ENCODE measurements around the gene CKMT1A. TPM values are rescaled to one million over a fixed set of nuclear protein-coding genes. Genes with fewer than 3 reads are reported as not detected.
"Not testable (repeated sequence)": the region's sequence is repeated elsewhere in the genome, so short reads cannot be mapped to it uniquely, and the experiment has no call there.

The CKMT1A gene
- under 1 TPM in 4 of 5 donors, not detected in 1; 0.12 to 0.67 (median 0.34) TPM for polyA plus RNA-seq (ENCODE audit: insufficient read depth in 1 of 5, insufficient read length in 5 of 5, low replicate concordance in 1 of 5)
- long read RNA-seq, donor 1: 0 reads
- long read RNA-seq, donor 2: 0 reads
- long read RNA-seq, donor 3: 0 reads
- long read RNA-seq, donor 4: 0 reads
- long read RNA-seq, donor 5: 0 reads
- long read RNA-seq, donor 6: 0 reads
- long read RNA-seq, donor 7: 0 reads
- long read RNA-seq, donor 8: 0 reads

DNA sequence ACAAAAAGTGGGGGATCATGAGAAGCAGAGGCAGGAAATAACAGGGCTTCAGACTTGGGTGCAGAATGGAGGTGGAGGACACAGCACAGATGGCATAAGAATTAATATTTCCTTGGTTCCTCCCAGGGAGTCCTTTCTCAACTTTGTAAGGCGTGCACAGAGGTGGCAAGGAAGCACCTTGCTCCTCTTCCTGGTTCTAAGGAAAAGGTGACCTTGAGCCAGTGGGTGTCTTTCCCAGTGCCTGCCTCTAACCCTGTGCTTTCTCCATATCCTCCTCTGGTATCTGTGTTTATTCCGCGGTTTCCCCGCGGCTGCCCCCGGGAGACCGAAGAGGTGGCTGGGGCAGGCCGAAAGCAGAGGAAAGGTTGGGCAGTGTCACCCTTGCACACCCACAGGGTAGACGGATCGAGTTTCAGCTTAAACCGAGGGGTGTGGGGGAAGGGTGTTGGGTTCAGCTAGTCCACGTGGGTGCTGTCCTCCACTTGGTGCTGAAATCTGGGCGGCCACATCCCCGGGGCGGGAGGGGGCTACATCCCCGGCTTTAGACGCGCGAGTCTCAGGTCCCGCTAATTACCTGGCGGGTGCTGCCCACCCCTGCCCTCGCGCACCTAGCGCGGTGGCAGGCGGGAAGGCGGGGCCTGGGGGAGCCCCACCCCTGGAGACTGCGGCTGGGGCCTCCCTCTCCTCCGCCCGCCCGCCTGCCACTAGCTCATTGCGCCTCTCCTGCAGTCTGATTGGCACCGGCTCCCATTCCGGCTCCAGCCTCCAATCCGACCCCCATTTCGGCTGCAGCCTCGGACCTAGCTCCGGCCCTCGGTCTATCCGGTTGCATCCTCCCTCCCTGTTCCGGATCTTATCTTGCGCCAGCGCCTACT, at the start of gene CKMT1A:
TSS of gene CKMT1A (plus strand) at position 712 of the 875 bp plus-strand sequence. CDS start 192 bp downstream, outside the sequence.
- DNase-seq: not testable (repeated sequence)

DNA sequence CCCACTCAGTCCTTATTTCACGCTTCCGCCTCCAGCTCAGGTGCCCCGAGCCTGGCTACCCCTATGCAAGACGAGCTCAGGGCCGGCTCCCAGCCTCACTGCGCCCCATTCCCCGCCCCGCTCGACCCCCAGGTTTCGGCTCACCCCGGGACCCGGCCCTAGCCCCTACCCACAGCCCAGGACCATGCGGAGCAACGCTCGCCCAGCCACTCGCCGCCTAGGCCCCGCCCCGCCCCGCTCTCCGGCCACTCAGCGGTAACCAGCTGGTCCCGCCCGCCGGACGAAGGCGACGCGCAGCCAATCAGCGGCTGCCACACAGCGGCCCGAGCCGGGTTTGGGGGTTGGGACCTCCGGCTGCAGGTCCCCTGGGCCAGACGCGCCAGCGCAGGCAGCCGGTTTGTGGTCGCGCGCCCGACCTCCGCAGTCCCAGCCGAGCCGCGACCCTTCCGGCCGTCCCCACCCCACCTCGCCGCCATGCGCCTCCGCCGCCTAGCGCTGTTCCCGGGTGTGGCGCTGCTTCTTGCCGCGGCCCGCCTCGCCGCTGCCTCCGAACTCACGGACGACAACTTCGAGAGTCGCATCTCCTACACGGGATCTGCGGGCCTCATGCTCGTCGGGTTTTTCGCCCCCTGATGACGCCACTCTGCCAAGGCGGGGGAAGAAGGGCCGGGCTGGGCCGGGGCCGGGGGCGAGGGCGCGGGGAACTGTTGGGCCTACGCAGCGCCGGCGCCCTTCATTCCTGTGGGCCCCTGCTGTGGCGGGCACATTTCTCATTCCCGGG, 44.8 kb upstream of the CKMT1A start, which contains the start of gene CATSPER2:
TSS of gene CATSPER2 (minus strand) at position 196 of the 781 bp plus-strand sequence. CDS start 783 bp downstream, outside the sequence.
- DNase-seq: no peak

DNA sequence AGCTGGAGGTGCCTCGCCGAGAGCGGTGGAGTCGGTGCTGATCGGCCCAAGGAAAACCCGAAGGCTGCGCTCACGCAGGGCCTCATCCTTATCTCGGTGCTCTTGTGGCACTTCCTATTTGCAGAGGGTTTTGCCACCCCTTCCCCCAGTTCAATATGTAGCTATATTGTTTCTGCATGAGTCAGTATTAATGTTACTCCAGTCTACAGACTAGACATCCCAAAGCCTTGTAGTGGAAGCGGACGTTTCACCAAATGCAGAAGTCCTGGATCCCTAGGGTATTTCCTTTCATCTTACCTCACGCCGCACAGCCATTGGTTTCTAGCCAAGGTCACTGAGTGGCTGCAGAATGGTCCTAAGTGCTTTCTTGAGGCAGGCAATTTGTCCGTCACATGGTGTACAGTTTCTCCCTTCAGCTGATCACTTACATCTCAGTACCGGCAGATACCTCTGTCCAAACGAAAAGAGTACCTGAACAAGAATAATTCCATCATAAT, 44.2 kb upstream of the CKMT1A start:
- not testable (repeated sequence) for DNase-seq

DNA sequence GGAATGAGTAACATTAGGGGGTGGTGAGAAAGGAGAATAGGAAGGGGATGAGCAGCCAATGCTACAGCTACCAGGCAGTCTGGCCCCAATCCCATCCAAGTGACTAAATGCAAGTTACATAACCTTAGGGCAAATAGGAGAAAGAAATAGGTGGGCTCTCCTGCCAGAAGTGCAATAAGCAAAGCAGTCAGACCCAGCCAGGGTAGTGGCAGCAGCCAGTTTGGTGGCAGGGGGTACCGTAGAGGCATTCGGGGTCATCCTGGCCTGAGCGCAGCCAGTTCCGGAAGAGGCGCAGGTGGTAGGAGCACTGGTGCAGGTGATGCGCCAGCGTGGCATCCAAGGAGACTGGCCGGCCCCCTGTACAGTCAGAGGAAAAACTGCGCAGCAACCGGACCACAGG, 33.9 kb upstream of the CKMT1A start:
- not testable (repeated sequence) for DNase-seq

DNA sequence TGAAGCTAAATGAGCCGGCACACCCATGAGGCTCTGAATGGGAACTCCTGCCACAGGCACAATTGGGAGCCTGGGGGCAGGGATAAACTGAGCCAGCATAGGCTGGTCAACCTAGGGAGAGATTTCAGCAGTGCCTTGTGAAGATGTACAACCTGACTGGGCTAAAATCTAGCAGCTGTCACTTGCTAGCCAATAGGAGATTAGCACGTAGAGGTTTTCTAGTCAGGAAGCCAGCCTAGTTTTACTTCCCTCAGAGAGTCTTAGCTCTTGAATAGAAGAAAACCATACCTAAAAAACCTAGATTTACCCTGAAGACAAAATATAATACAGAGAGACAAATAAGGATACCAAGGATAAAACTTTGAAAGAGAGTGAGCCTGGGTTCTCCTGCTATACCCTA, 31.4 kb upstream of the CKMT1A start:
- not testable (repeated sequence) for DNase-seq

DNA sequence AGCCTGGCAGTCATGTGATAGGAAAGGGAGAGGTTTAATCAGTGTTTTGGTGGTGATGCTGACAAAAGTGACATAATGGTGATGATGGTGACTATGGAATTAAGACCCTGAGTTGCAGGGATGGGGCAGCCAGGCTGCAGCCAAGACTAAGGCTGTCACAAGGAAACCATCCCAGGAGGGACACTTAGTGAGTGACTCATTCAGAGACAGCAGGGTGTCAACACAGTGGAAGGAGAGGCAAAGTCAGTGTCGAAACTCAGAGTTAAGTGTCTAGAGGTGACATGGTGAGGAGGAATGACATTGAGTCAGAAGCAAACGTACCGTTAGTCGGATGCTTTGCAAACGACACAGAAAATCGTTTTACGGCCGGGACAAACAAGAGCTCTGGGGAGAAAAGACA, 30.3 kb upstream of the CKMT1A start:
- DNase-seq: not testable (repeated sequence)

DNA sequence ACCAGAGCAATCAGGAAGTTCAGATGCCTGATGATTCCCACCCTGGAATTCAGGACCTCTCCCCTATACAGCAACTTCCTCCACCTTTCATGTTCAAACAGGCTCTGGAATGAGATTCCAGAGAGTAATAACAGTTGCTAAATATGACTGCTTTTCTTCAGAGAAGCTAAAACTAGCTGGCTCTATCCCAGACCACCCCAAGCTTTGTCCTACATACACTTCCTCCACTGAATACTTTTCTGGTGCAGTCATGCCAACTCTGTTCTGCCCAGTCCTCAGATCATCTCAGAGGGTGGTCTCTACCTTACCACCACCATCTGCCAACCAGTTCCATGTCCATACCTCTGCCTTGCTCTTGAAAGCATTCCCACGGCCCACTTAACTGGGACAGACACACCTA, 27.5 kb upstream of the CKMT1A start:
- not testable (repeated sequence) for DNase-seq

DNA sequence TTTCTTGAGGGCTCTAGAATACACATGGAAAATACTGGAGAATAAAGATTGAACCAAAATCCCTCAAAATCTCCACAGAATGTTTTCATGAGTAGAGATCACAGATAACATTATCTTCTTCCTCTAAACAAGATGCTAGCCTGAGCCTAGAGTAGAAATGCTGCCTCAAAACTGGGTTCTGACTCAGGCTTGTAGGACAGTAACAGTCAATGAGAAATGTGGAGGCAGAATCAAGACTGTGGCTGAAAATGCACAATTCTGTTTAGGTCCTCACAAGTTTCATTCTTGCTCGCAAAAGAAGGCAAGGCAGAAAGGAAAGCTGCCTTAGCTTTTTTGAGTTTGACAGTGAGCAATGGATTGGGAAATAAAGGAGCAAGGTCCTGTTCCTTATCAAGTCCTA, 19.5 kb upstream of the CKMT1A start:
- DNase-seq: not testable (repeated sequence)

DNA sequence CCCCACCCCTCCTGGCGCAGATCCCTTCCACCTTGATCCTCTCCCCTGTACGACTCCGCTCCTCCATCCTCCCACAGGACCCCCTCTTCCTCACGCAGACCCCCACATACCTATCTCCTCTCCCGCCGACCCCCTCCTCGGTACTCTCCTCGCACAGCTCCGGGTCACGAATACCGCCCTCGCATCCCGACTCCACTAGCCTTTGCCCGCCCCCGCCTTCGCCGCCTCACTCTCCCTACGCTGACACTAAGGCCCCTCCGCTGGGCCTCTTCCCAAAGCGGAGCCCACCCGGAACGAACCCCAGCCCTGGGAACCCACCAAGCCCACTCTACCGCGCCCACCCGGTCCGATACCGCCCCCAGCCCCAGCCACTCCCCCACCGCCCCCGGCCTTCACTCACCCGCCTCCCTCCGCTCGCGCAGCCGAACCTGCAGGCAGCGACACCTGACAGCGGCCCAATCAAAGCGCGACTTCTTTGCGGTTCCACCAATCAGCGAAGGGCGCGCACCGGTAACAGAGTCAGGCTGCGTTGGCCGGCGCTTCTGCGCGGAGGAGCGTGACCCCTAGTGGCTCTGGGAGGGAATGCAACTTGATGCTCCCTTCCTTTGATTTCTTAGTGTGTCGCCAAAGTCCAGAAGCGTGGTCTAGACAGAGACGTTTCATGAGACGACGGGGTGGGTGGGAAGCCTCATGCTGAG, 3.9 kb upstream of the CKMT1A start:
- DNase-seq: not testable (repeated sequence)

DNA sequence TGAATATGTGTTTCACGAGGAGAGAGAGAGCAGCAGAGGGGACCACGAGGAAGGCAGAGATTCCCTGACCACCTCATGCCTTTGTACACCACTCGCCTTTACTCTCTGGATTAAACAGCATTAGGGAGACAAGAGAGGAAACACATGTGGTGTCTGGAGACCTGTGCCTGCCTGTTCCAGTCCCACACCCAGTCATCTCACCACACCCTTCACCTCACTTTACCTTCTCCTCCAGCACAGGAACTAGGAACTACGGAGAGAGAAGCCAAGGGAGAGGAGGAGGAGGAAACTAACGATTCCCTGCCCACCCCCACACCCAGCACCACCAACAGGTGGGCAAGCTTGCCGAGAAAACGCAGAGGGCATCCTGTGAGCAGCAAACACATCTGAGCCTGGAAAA, 980 bp upstream of the CKMT1A start:
- DNase-seq: not testable (repeated sequence)

DNA sequence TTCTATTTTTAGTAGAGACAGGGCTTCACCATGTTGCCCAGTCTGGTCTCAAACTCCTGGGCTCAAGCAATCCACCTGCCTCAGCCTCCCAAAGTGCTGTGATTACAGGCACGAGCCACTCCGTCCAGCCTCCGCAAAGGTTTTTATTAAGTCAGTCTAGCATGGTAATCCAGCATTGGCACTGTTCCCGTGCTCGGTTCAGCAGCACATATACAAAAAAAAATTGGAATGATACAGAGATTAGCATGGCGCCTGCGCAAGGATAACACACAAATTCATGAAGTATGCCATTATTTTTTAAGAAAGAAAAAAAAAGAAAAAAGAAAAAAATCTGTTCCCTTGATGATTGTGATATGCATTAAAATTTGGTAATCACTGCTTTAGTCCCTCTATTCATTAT, 8.5 kb downstream of the CKMT1A start:
- DNase-seq: no peak

DNA sequence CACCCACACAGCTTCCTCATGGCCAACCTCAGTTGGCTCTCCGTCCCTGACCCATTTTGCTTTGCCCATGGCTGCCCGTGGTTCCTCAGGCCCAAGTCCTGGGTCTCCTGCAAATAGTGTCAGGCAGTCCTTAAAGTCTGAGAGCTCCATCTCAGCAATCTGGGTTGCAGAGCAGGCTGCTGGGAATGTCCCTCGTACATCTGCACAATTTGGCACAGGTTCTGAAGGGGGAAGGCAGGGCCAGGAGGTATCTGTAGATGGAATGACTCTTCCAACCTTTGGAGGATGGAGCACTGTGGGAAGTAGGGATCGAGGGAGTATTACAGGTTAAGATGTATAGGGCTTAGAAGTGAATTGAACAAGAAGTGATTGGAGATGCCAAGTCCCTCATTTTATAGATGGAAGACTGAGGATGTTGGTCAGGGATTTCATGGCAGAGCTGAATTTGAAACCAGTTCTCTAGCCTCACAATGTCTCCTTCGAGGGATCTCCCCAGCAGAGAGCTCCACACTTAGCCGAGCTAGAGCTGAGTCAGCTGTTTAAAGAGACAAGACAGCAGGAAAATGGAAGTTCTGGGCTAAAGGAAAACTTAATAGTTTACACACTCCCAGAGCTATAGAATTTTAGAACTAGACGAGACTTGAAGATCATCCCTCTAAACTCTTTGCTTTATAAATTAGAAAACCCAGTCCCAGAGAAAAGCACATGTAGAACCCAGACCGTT, 9.2 kb downstream of the CKMT1A start:
- DNase-seq: no peak

DNA sequence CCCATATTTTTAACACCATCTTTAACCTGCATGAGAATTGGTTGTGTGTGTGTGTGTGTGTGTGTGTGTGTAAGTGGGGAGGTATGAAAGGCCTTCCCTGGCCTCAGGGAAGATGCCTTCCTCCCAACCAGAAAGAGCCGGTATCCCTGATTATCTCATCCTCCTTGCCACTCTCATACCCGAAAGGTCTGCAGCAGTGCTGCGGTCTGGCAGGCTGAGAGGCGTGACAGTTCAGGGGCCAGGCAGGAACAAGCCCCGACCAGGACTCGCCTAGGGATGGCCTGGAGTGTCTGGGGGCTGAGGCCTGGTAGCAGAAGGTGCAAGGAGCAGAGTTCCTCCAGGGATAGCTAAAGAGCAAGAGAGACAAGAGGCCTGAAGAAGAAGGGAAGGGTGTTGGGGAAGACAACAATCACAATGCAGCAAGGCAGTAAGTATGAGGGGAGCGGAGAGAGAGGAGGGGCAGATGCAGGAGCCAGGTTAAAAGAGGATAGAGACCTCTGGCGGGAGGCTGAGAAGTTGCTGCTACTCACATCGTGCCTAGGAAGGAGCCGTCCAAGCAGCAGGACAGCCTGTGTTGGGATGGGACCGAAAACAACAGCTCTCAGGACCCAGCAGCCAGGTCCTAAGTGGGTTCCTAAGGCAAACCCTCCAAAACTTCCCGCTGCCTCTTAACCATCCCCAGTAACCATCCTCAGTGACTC, 16.9 kb downstream of the CKMT1A start:
- DNase-seq: not testable (repeated sequence)

DNA sequence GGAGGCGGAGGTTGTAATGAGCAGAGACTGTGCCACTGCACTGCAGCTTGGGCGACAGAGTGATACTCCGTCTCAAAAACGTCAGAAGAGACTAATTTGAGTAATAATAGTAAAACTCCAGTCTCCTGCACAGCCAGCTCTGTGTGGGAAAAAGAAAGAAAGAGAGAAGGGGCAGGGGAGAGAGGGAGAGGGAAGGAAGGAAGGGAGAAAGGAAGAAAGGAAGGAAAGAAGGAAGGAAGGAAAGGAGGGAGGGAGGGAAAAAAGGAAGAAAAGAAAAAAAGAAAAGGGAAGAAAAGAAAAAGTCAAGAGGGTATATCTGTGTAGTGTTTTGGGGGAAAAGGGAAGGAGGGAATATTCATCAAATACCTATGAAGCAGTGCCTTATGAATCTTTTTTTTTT, 29.5 kb downstream of the CKMT1A start:
- DNase-seq: no peak

DNA sequence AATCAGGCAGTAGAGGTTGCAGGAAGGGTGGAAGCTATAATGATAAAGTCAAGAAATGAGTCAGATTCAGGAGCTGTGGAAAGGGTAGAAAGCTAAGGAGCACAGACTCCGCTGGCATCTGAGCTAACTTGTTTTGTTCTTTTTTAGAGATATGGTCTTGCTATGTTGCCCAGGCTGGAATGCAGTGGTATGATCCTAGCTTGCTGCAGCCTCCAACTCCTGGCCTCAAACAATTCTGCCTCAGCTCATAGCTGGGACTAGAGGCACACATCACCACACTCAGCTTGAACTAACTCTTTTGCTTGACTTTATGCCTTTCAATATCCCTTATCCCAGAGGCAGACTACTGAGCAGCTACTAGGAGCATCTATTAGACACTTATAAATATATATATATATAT, 32.6 kb downstream of the CKMT1A start:
- DNase-seq: not testable (repeated sequence)

DNA sequence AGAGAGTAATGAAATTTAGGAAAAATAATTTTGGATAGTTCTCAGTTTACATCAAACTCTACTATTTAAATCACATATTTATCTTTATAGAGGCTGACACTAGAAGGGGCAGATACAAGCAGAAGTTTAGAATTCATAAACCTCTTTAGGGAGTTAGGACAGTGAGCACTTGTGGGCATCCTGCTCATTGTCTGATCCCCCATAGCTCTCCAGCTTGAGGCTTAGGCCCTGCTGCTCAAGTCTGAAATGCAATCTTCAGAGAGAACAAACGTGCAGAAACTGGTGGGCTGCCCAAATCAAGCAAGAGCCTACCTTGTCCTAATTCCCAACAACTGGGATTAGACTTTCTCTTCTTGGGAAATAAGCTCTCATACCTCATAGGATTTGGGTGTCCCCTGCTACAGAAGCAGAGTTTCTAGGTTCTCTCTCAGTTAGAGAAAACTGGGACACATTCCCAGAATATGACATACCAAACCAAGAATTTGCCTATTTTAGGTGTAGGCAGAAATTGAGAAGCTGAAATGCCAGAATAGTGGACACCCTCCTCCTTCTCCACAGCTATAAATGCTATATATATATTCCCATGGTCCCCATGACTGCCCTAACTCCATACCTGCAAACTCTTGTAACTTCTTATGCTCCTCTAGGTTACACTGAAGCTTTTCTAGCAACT, 34.5 kb downstream of the CKMT1A start:
- DNase-seq: not testable (repeated sequence)

DNA sequence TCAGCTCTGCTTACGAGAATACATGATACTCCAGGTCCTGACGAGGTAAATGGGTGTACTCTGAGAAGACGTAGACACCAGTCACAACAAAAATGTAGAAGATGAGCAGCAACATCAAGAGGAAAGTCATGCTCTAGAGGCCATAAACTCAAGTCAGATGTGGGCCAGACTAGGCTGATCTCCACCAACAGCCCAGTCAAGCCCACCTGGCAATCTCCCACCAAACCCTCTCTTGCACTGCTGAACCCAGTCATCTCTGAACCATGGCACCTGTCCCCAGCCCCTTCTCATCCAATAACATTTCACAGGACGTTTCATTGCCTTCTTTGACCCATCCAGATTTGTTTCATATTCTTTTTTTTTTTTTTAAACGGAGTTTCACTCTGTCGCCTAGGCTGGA, 41.8 kb downstream of the CKMT1A start:
- DNase-seq: no peak

DNA sequence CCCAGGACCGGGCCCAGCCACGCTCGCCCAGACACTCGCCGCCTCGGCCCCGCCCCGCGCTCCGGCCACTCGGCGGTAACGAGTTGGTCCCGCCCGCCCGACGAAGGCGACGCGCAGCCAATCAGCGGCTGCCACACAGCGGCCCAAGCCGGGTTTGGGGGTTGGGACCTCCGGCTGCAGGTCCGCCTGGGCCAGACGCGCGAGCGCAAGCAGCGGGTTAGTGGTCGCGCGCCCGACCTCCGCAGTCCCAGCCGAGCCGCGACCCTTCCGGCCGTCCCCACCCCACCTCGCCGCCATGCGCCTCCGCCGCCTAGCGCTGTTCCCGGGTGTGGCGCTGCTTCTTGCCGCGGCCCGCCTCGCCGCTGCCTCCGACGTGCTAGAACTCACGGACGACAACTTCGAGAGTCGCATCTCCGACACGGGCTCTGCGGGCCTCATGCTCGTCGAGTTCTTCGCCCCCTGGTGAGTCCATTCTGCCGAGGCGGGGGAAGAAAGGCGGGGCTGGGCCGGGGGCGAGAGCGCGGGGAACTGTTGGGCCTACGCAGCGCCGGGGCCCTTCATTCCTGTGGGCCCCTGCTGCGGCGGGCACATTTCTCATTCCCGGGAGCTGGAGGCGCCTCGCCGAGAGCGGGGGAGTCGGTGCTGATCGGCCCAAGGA, 52.7 kb downstream of the CKMT1A start, which contains the start of gene PDIA3:
TSS of gene PDIA3 (plus strand) at position 194 of the 658 bp plus-strand sequence. CDS start at position 296, 102 bp downstream.
- DNase-seq: peak; percentile 94
